GM12878 (cell line): ENCODE results near the gene ZIC1. TPM values are rescaled to one million over a fixed set of nuclear protein-coding genes. Genes with fewer than 3 reads are reported as not detected.

Experiments used
- ATAC-seq: fragments of 200-7000 bp; cut with Tn5 transposase; 3 replicates; pipeline ENCODE4 v1.9.1; 2020; ENCODE audit warnings: mild to moderate bottlenecking, moderate library complexity
- BruUV-seq: library from RNA; stranded (reverse); fragments of 400-500 nt; replicated peaks from 2 replicates; lab custom pipeline; 2021; lab: Mats Ljungman, UMichigan
- CTCF ChIA-PET: fragments of 300-600 bp; sonication (Branson Sonifier 250); formaldehyde crosslinking; extraction: SDS; loops from one replicate; lab custom pipeline; 2021; ENCODE audit warnings: inconsistent platforms; lab: Yijun Ruan, JAX
- POLR2A ChIA-PET: fragments of 350-600 bp; formaldehyde crosslinking; extraction: SDS; loops from one replicate; lab custom pipeline; 2021; ENCODE audit warnings: inconsistent platforms; lab: Charles Lee
- RAD21 ChIA-PET: fragments of 300-600 bp; sonication (Branson Sonifier 250); formaldehyde crosslinking; loops from one replicate; lab custom pipeline; 2023; ENCODE audit warnings: antibody characterized with exemption; ENCODE audit not compliant: unreplicated experiment; lab: Charles Lee
- SMC1A ChIA-PET: fragments of 300-600 bp; sonication (Branson Sonifier 250); formaldehyde crosslinking; loops from one replicate; lab custom pipeline; 2023; ENCODE audit not compliant: unreplicated experiment, uncharacterized antibody; lab: Charles Lee
- DNase-seq: peaks from one replicate; pipeline ENCODE4 v3.0.0-alpha.2; 2011; ENCODE audit warnings: low read depth, low spot score
- FAIRE-seq: peaks from 3 replicates; lab custom pipeline; 2011; peaks lifted over from hg19 to GRCh38; lab: Jason Lieb, UNC
- H2AFZ ChIP-seq: 2 replicates; pipeline ENCODE4 v1.6.0; 2011; ENCODE audit warnings: low read depth, low read length, control low read depth; ENCODE audit not compliant: control insufficient read depth
- H3K27ac ChIP-seq: 2 replicates; pipeline ENCODE4 v1.5.1; 2011; ENCODE audit warnings: control low read depth; ENCODE audit not compliant: control insufficient read depth, insufficient read depth
- H3K27me3 ChIP-seq, 2 experiments: replicated peaks in 1 of 2; 2 replicates each; pipeline versions ENCODE4 v1.6.0 to v1.6.1; 2011; ENCODE audit warnings: low read length in 1 of 2; ENCODE audit not compliant: control insufficient read depth in 2 of 2, insufficient read depth in 2 of 2
- H3K36me3 ChIP-seq, 2 experiments: 2 replicates each; pipeline ENCODE4 v1.5.1; 2011; ENCODE audit warnings: low read length in 1 of 2; ENCODE audit not compliant: control insufficient read depth in 2 of 2, insufficient read depth in 2 of 2
- H3K4me1 ChIP-seq: 2 replicates; pipeline ENCODE4 v1.6.1; 2011; ENCODE audit warnings: mild to moderate bottlenecking, low read length, moderate library complexity, mixed read lengths; ENCODE audit not compliant: control insufficient read depth, insufficient read depth
- H3K4me2 ChIP-seq: 2 replicates; pipeline ENCODE4 v1.6.0; 2011; ENCODE audit warnings: control low read depth; ENCODE audit not compliant: control insufficient read depth, insufficient read depth
- H3K4me3 ChIP-seq: fragments of 200-600 bp; sonication (generic); 2 replicates; pipeline ENCODE4 v1.5.1; 2016
- H3K79me2 ChIP-seq: 2 replicates; pipeline ENCODE4 v1.6.0; 2011; ENCODE audit warnings: low read length; ENCODE audit not compliant: control insufficient read depth, insufficient read depth
- H3K9ac ChIP-seq: 2 replicates; pipeline ENCODE4 v1.8.0; 2011; ENCODE audit warnings: low read length, control low read depth, mixed read lengths; ENCODE audit not compliant: control insufficient read depth, insufficient read depth
- H3K9me3 ChIP-seq: replicated peaks from 3 replicates; pipeline ENCODE4 v1.5.1; 2011; ENCODE audit warnings: mild to moderate bottlenecking, low read length; ENCODE audit not compliant: control insufficient read depth, insufficient read depth
- H4K20me1 ChIP-seq: 2 replicates; pipeline ENCODE4 v1.6.0; 2011; ENCODE audit not compliant: control insufficient read depth, insufficient read depth
- BRCA1 ChIP-seq: IDR thresholded peaks from 2 replicates; pipeline ENCODE4 v1.6.1; 2011; ENCODE audit warnings: low read depth, low read length, improper control_type of control experiment
- CEBPB ChIP-seq, 2 experiments: fragments of 150-350 bp in 1 of 2; IDR thresholded peaks; 2 replicates each; pipeline ENCODE4 v1.6.1; 2012 to 2014; ENCODE audit warnings: low read depth in 2 of 2, low read length in 2 of 2, borderline replicate concordance in 1 of 2, inconsistent platforms in 1 of 2
- EGR1 ChIP-seq, 2 experiments: IDR thresholded peaks; 1 replicate in 1 of 2; 2 replicates in 1 of 2; pipeline ENCODE4 v1.6.1; 2011 to 2012; ENCODE audit warnings: low read depth in 2 of 2, low read length in 2 of 2, borderline replicate concordance in 1 of 2, mild to moderate bottlenecking in 1 of 2, moderate library complexity in 1 of 2
- EP300 ChIP-seq, 2 experiments: fragments of 150-350 bp in 1 of 2; IDR thresholded peaks; 2 replicates each; pipeline ENCODE4 v1.6.1; 2011 to 2012; ENCODE audit warnings: low read depth in 2 of 2, low read length in 2 of 2, borderline replicate concordance in 1 of 2, improper control_type of control experiment in 1 of 2, inconsistent platforms in 1 of 2; ENCODE audit not compliant: control insufficient read depth in 1 of 2
- ETV6 ChIP-seq, 2 experiments: fragments of 450-650 bp in 1 of 2; IDR thresholded peaks in 1 of 2; conservative IDR thresholded peaks in 1 of 2; 2 replicates each; pipeline ENCODE4 v1.6.1; 2014; ENCODE audit warnings: antibody characterized with exemption in 1 of 2, borderline replicate concordance in 1 of 2, low read depth in 1 of 2, mild to moderate bottlenecking in 1 of 2, moderate library complexity in 1 of 2
- EZH2 ChIP-seq: IDR thresholded peaks from 2 replicates; pipeline ENCODE4 v1.6.1; 2012; ENCODE audit warnings: low read depth, mild to moderate bottlenecking, control low read depth, inconsistent platforms, low read length, borderline replicate concordance; ENCODE audit not compliant: control insufficient read depth
- FOXM1 ChIP-seq: IDR thresholded peaks from 2 replicates; pipeline ENCODE4 v1.6.1; 2012; ENCODE audit warnings: low read depth, mild to moderate bottlenecking, inconsistent platforms, low read length, moderate library complexity
- HCFC1 ChIP-seq: fragments of 150-350 bp; IDR thresholded peaks from 2 replicates; pipeline ENCODE4 v1.6.1; 2014; ENCODE audit warnings: low read length
- NBN ChIP-seq: fragments of 450-650 bp; IDR thresholded peaks from 2 replicates; pipeline ENCODE4 v1.6.1; 2016
- NR2C1 ChIP-seq: fragments of 450-650 bp; IDR thresholded peaks from 2 replicates; pipeline ENCODE4 v1.6.1; 2017; ENCODE audit warnings: antibody characterized with exemption, mild to moderate bottlenecking, moderate library complexity
- NR2F1 ChIP-seq: fragments of 450-650 bp; conservative IDR thresholded peaks from 2 replicates; pipeline ENCODE4 v1.6.1; 2017; ENCODE audit warnings: mild to moderate bottlenecking
- SREBF2 ChIP-seq: IDR thresholded peaks from 2 replicates; pipeline ENCODE4 v1.6.1; 2012; ENCODE audit warnings: mild to moderate bottlenecking, low read length
- SRF ChIP-seq, 2 experiments: IDR thresholded peaks; 2 replicates each; pipeline ENCODE4 v1.6.1; 2011; ENCODE audit warnings: low read depth in 2 of 2, low read length in 2 of 2, mild to moderate bottlenecking in 1 of 2, moderate library complexity in 1 of 2
- SUZ12 ChIP-seq: fragments of 200-600 bp; sonication (generic); IDR thresholded peaks from one replicate; pipeline ENCODE4 v1.6.1; 2018; ENCODE audit warnings: antibody characterized with exemption, mild to moderate bottlenecking; ENCODE audit not compliant: unreplicated experiment
- YBX1 ChIP-seq: fragments of 450-650 bp; IDR thresholded peaks from 2 replicates; pipeline ENCODE4 v1.6.1; 2016; ENCODE audit warnings: antibody characterized with exemption
- ZBTB33 ChIP-seq: fragments of 450-650 bp; IDR thresholded peaks from 2 replicates; pipeline ENCODE4 v1.6.1; 2017; ENCODE audit warnings: mild to moderate bottlenecking
- ZNF207 ChIP-seq: fragments of 450-650 bp; IDR thresholded peaks from 2 replicates; pipeline ENCODE4 v1.6.1; 2014; ENCODE audit warnings: antibody characterized with exemption, mild to moderate bottlenecking, borderline replicate concordance
- ZZZ3 ChIP-seq: IDR thresholded peaks from 2 replicates; pipeline ENCODE4 v1.6.1; 2011; ENCODE audit warnings: low read depth; ENCODE audit not compliant: control insufficient read depth, insufficient read length
- WGBS: methylation state at CpG from one replicate; pipeline ENCODE4 v1.1.6; 2016; ENCODE audit warnings: low lambda C conversion rate; ENCODE audit not compliant: insufficient replicate concordance, insufficient coverage; ENCODE audit errors: missing lambda C conversion rate; 5-methylcytosine and 5-hydroxymethylcytosine counted together
- in situ Hi-C: fragments of 300-500 bp; cut with MboI; formaldehyde crosslinking; loops from 9 replicates; pipeline ENCODE4 v1.14.3; 2018; ENCODE audit warnings: mixed read lengths
- intact Hi-C: fragments of 100-400 bp; cut with micrococcal nuclease; formaldehyde crosslinking; loops from one replicate; pipeline ENCODE4 v1.14.2; 2022; ENCODE audit not compliant: unreplicated experiment
- polyA plus RNA-seq, 11 experiments: library from polyadenylated mRNA; depleted of rRNA in 4 of 11; unstranded in 6 of 11; stranded (reverse) in 5 of 11; fragments of >200 nt; fragmentation: Nextera tagmentation in 4 of 11; fragmentation: Illumina TruSeq in 1 of 11; extraction: Ambion mirVana in 4 of 11; extraction: Trizol in 1 of 11; gene quantifications; 1 replicate in 1 of 11; 2 replicates in 10 of 11; pipeline versions ENCODE4 v1.2.1 to v1.2.3, GENCODE V29; 2011 to 2016; ENCODE audit warnings: inconsistent platforms in 2 of 11, missing spikeins in 2 of 11, low read depth in 1 of 11
- total RNA-seq, 4 experiments: library from RNA; depleted of rRNA in 3 of 4; stranded (reverse); fragments of >200 nt in 3 of 4; fragmentation: Illumina TruSeq in 1 of 4; extraction: Trizol in 1 of 4; gene quantifications; 2 replicates each; pipeline versions ENCODE4 v1.2.1 to v1.2.3, GENCODE V29; 2013 to 2021

The ZIC1 gene
- total and polyA plus RNA-seq, 10 of the 15 experiments (the other 5 are each of a cell fraction or from before 2014, with no cell fraction given): not detected

GRCh38 chr3:147406028-147406931 is 2.9 kb upstream of the ZIC1 start, which contains the start of gene ZIC4:
Gene ZIC4 (minus strand): TSS chr3:147406543. CDS start chr3:147402797, 3,746 bp downstream.
- CTCF ChIA-PET: no interaction called here

More at GRCh38 chr3:147406028-147406931, 2.9 kb upstream of the ZIC1 start, which contains the start of gene ZIC4:
- intact Hi-C loops (no loop called here), in situ Hi-C loops (no loop called here)
- TF ChIP-seq NBN (no peak), FOXM1 (no peak), HCFC1 (no peak), EGR1 (IDR thresholded peaks at IDR 0.05; ENCODE audit: borderline replicate concordance in 1 of 2, low read depth in 2 of 2, low read length in 2 of 2) (no peak), YBX1 (no peak), BRCA1 (no peak), CEBPB (IDR thresholded peaks at IDR 0.05; ENCODE audit: borderline replicate concordance in 1 of 2, low read depth in 2 of 2, low read length in 2 of 2) (no peak), SREBF2 (no peak), EZH2 (no peak), ZNF207 (no peak), ETV6 (conservative IDR thresholded peaks at IDR 0.05 in 1 of 2, IDR thresholded peaks at IDR 0.05 in 1 of 2; ENCODE audit: borderline replicate concordance in 1 of 2, low read depth in 1 of 2) (no peak), SRF (IDR thresholded peaks at IDR 0.05; ENCODE audit: low read depth in 2 of 2, low read length in 2 of 2) (no peak), EP300 (IDR thresholded peaks at IDR 0.05; ENCODE audit: borderline replicate concordance in 1 of 2, control insufficient read depth in 1 of 2, low read depth in 2 of 2, low read length in 2 of 2) (no peak), ZBTB33 (no peak), NR2C1 (no peak), ZZZ3 (no peak), NR2F1 (no peak), SUZ12 (no peak)
- Histone ChIP-seq H4K20me1 (no peaks in the 10 kb centered on the region), H3K36me3 (no peaks in the 10 kb centered on the region), H3K4me2 (no peak within 1 kb of the TSS), H3K79me2 (no peaks in the 10 kb centered on the region), H3K9me3 (peaks cover 2% of the 10 kb centered on the region; the same call in 2 of the 3 replicates), H3K27me3 (peaks cover 9 to 20% of the 10 kb centered on the region in 2 experiments; a peak in 3 of 4 replicates), H3K4me1 (no peaks in the 10 kb centered on the region), H3K4me3 (no peak within 1 kb of the TSS), H3K27ac (no peak within 1 kb of the TSS), H3K9ac (no peak within 1 kb of the TSS), H2AFZ (no peak within 1 kb of the TSS)
- no peak for DNase-seq
- no TSS peak for BruUV-seq
- no peak for ATAC-seq
- FAIRE-seq: no peak
- WGBS: 37% methylated on average over 18 of the region's 25 CpGs
- RAD21 ChIA-PET: no interaction called here
- POLR2A ChIA-PET: no interaction called here
- SMC1A ChIA-PET: no interaction called here
